HepG2 (cell line): ENCODE results near the gene GP9.

Experiments used
- CBFB ChIP-seq: sonication (generic); formaldehyde crosslinking; IDR thresholded peaks from 2 replicates; pipeline ENCODE4 v1.4.0; 2020; ENCODE audit warnings: missing genetic modification reagents
- IRX3 ChIP-seq: sonication (generic); formaldehyde crosslinking; IDR thresholded peaks from 2 replicates; pipeline ENCODE4 v1.8.1; 2023; ENCODE audit warnings: mild to moderate bottlenecking, low read depth, missing genetic modification reagents, borderline replicate concordance
- JUN ChIP-seq: sonication (generic); formaldehyde crosslinking; IDR thresholded peaks from 2 replicates; pipeline ENCODE4 v1.4.0; 2020; ENCODE audit warnings: mild to moderate bottlenecking, missing genetic modification reagents
- PHB2 ChIP-seq: fragments of 450-650 bp; IDR thresholded peaks from 2 replicates; pipeline ENCODE4 v1.6.1; 2018; ENCODE audit not compliant: partially characterized antibody
- POLR2AphosphoS5 ChIP-seq: IDR thresholded peaks from 2 replicates; pipeline ENCODE4 v1.6.1; 2012; ENCODE audit warnings: low read depth, low read length
- ZNF224 ChIP-seq: sonication (generic); formaldehyde crosslinking; IDR thresholded peaks from 2 replicates; pipeline ENCODE4 v1.5.0; 2020; ENCODE audit warnings: mild to moderate bottlenecking, missing genetic modification reagents
- ZNF670 ChIP-seq: sonication (generic); formaldehyde crosslinking; IDR thresholded peaks from 2 replicates; pipeline ENCODE4 v1.8.0; 2022; ENCODE audit warnings: mild to moderate bottlenecking, missing genetic modification reagents, borderline replicate concordance
- ZSCAN20 ChIP-seq: sonication (generic); formaldehyde crosslinking; IDR thresholded peaks from 2 replicates; pipeline ENCODE4 v1.4.0; 2020; ENCODE audit warnings: missing genetic modification reagents, mild to moderate bottlenecking, borderline replicate concordance
- TF ChIP-seq, protein P1 (sequence below), 2 experiments: sonication (generic) in 1 of 2; formaldehyde crosslinking in 1 of 2; IDR thresholded peaks; 2 replicates each; pipeline versions ENCODE4 v1.6.1 to v1.9.0; 2014 to 2022; ENCODE audit warnings: antibody characterized with exemption in 1 of 2, borderline replicate concordance in 1 of 2, inconsistent platforms in 1 of 2, low read depth in 1 of 2, missing genetic modification reagents in 1 of 2

GRCh38 chr3:129030611-129031010 is 30.0 kb upstream of the GP9 start:
- TF ChIP-seq POLR2AphosphoS5 (no peak), ZNF224 (CRISPR knock-in tag) (no peak), CBFB (no peak), PHB2 (no peak), ZNF670 (CRISPR knock-in tag) (no peak), IRX3 (no peak), JUN (CRISPR knock-in tag) (no peak), ZSCAN20 (CRISPR knock-in tag) (no peak)
- TF ChIP-seq, protein P1, sequence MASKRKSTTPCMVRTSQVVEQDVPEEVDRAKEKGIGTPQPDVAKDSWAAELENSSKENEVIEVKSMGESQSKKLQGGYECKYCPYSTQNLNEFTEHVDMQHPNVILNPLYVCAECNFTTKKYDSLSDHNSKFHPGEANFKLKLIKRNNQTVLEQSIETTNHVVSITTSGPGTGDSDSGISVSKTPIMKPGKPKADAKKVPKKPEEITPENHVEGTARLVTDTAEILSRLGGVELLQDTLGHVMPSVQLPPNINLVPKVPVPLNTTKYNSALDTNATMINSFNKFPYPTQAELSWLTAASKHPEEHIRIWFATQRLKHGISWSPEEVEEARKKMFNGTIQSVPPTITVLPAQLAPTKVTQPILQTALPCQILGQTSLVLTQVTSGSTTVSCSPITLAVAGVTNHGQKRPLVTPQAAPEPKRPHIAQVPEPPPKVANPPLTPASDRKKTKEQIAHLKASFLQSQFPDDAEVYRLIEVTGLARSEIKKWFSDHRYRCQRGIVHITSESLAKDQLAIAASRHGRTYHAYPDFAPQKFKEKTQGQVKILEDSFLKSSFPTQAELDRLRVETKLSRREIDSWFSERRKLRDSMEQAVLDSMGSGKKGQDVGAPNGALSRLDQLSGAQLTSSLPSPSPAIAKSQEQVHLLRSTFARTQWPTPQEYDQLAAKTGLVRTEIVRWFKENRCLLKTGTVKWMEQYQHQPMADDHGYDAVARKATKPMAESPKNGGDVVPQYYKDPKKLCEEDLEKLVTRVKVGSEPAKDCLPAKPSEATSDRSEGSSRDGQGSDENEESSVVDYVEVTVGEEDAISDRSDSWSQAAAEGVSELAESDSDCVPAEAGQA (IDR thresholded peaks at IDR 0.05; ENCODE audit: low read depth), result no peak
- TF ChIP-seq, protein P1 (CRISPR knock-in tag; IDR thresholded peaks at IDR 0.05; ENCODE audit: borderline replicate concordance), result no peak
